Osteoblast (primary cell): ENCODE measurements around the gene PRKRA. TPM values are rescaled to one million over a fixed set of nuclear protein-coding genes. Genes with fewer than 3 reads are reported as not detected.

Experiments used
- DNase-seq: peaks from one replicate; pipeline ENCODE4 v3.0.0; 2011; ENCODE audit warnings: low spot score, mixed read lengths; ENCODE audit not compliant: insufficient read length; ENCODE audit errors: missing footprints
- H2AFZ ChIP-seq: 2 replicates; pipeline ENCODE4 v1.6.0; 2011; ENCODE audit warnings: mild to moderate bottlenecking, low read length
- H3K27ac ChIP-seq: 2 replicates; pipeline ENCODE4 v1.5.1; 2011; ENCODE audit warnings: mild to moderate bottlenecking, low read depth, low read length, moderate library complexity
- H3K27me3 ChIP-seq: 2 replicates; pipeline ENCODE4 v1.6.0; 2012; ENCODE audit warnings: mild to moderate bottlenecking, control low read depth, inconsistent platforms, low read length, moderate library complexity; ENCODE audit not compliant: insufficient read depth
- H3K36me3 ChIP-seq: 2 replicates; pipeline ENCODE4 v1.5.1; 2011; ENCODE audit warnings: mild to moderate bottlenecking, low read length, control low read depth, moderate library complexity; ENCODE audit not compliant: insufficient read depth
- H3K4me1 ChIP-seq: 2 replicates; pipeline ENCODE4 v1.5.1; 2011; ENCODE audit warnings: mild to moderate bottlenecking, low read length, control low read depth, moderate library complexity; ENCODE audit not compliant: insufficient read depth
- H3K4me2 ChIP-seq: 2 replicates; pipeline ENCODE4 v1.6.0; 2011; ENCODE audit warnings: mild to moderate bottlenecking, low read length; ENCODE audit not compliant: insufficient read depth
- H3K4me3 ChIP-seq: fragments of 200-600 bp; sonication (generic); 3 replicates; pipeline ENCODE4 v1.5.1; 2012; ENCODE audit warnings: mild to moderate bottlenecking, low read length, inconsistent platforms; ENCODE audit not compliant: insufficient read depth
- H3K79me2 ChIP-seq: 2 replicates; pipeline ENCODE4 v1.6.0; 2012; ENCODE audit warnings: mild to moderate bottlenecking, low read length, control low read depth, inconsistent platforms; ENCODE audit not compliant: insufficient read depth
- H3K9me3 ChIP-seq: 2 replicates; pipeline ENCODE4 v1.5.1; 2011; ENCODE audit warnings: low read depth, low read length, control low read depth
- H4K20me1 ChIP-seq: 2 replicates; pipeline ENCODE4 v1.6.0; 2012; ENCODE audit warnings: mild to moderate bottlenecking, low read length, control low read depth; ENCODE audit not compliant: insufficient read depth
- total RNA-seq: library from RNA; depleted of rRNA; stranded (reverse); fragments of >200 nt; gene quantifications from 2 replicates; pipeline ENCODE4 v1.2.3, GENCODE V29; 2012
- TF ChIP-seq, protein P1 (sequence below): IDR thresholded peaks from 2 replicates; pipeline ENCODE4 v1.5.1; 2011; ENCODE audit warnings: mild to moderate bottlenecking, low read depth, low read length, moderate library complexity; ENCODE audit errors: extremely low read depth

The PRKRA gene
- total RNA-seq, 1 donor, result 56.1 TPM

DNA sequence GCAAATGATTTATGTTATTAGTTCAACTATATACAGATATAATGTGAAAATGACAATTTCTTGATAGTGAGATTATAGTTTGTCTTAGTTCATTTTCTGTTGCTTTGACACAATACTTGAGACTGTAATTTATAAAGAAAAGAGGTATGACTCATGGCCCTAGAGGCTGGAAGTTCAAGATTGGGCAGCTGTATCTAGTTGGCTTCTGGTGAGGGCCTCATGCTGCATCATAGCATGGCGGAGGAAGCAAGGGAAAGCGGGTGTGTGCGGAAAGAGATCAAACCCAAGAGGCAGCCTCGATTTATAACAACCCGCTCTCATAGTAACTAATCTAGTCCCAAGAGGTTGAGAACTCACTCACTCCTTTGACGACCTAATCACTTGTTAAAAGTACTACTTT is 40.6 kb upstream of the PRKRA start:
- H3K79me2 ChIP-seq, result peaks cover 35% of the 10 kb centered on the region
- TF ChIP-seq, protein P1, sequence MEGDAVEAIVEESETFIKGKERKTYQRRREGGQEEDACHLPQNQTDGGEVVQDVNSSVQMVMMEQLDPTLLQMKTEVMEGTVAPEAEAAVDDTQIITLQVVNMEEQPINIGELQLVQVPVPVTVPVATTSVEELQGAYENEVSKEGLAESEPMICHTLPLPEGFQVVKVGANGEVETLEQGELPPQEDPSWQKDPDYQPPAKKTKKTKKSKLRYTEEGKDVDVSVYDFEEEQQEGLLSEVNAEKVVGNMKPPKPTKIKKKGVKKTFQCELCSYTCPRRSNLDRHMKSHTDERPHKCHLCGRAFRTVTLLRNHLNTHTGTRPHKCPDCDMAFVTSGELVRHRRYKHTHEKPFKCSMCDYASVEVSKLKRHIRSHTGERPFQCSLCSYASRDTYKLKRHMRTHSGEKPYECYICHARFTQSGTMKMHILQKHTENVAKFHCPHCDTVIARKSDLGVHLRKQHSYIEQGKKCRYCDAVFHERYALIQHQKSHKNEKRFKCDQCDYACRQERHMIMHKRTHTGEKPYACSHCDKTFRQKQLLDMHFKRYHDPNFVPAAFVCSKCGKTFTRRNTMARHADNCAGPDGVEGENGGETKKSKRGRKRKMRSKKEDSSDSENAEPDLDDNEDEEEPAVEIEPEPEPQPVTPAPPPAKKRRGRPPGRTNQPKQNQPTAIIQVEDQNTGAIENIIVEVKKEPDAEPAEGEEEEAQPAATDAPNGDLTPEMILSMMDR, result no peak
- H3K36me3 ChIP-seq, result peaks cover 63% of the 10 kb centered on the region
- no peak for DNase-seq
- no peak overlapping the region for H3K27ac ChIP-seq
- no peak overlapping the region for H3K4me2 ChIP-seq
- no peaks in the 10 kb centered on the region for H3K9me3 ChIP-seq
- H3K4me1 ChIP-seq, result no peaks in the 10 kb centered on the region
- H3K27me3 ChIP-seq, result no peaks in the 10 kb centered on the region
- H2AFZ ChIP-seq, result no peak overlapping the region
- H4K20me1 ChIP-seq, result peaks cover 4% of the 10 kb centered on the region
- no peak overlapping the region for H3K4me3 ChIP-seq

DNA sequence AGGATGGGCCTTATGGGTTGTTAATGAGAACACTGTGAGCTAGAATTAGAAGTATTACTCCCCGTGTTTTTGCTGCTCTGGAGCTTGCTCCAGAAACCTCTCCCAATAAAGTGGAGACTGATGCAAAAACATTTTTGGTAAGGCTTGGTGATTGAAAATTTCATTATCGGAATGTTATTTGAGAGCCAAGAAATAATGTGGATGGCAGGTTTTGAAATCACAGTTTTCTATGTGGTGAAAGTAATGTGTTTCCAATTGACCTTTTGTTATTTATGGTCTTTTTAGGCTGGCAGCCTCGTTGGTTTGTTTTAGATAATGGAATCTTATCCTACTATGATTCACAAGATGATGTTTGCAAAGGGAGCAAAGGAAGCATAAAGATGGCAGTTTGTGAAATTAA is 34.4 kb upstream of the PRKRA start:
- Histone ChIP-seq H3K36me3 (peaks cover 7% of the 10 kb centered on the region), H3K4me3 (no peak overlapping the region), H3K4me1 (peaks cover 33% of the 10 kb centered on the region), H3K27me3 (no peaks in the 10 kb centered on the region), H3K27ac (no peak overlapping the region), H3K79me2 (peaks cover 94% of the 10 kb centered on the region), H2AFZ (no peak overlapping the region), H3K4me2 (no peak overlapping the region), H3K9me3 (no peaks in the 10 kb centered on the region), H4K20me1 (peaks cover 55% of the 10 kb centered on the region)
- DNase-seq, result no peak
- TF ChIP-seq, protein P1, result no peak

DNA sequence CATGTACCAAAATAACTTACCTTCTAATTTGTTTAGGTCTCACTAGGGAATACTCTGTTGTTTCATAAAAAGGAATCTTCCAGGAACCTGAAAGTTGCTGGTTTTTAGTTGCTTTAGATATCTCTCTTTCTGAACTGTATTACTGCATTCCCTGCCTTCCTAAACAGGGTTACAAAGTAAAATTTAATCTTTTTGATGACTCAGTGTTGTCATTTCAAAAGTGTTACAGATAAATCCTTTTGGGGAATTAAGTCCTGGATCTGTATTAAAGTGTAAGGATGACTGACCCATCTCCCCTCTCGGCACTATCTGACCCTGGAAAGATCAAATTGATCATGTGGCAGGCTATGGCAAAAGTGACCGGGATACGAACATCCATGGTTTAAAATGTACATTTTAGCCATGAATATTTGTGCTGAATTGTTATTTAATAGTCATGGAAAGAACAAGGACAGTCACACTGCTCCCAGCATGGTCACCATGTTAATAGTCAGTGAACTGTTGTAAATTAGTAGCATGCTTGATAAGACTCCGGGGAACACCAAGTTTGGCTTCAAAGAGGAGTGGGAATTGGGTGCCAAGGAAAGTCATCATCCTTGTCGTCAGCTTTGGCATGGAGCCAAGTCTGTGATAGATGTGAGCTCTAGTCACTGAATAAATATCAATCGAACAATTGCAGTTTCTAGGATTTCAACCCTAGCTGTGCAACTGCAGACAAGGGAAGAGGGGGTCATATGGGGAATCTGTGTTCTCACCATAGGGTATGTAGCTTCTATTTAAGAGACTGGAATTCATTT is 33.5 kb upstream of the PRKRA start:
- Histone ChIP-seq H3K4me3 (no peak overlapping the region), H3K4me1 (peaks cover 38% of the 10 kb centered on the region), H3K27me3 (no peaks in the 10 kb centered on the region), H4K20me1 (peaks cover 51% of the 10 kb centered on the region), H2AFZ (no peak overlapping the region), H3K9me3 (no peaks in the 10 kb centered on the region), H3K36me3 (peaks cover 3% of the 10 kb centered on the region), H3K4me2 (peak overlapping the region; percentile 49), H3K27ac (peak overlapping the region; percentile 21), H3K79me2 (peaks cover 86% of the 10 kb centered on the region)
- TF ChIP-seq, protein P1, result no peak
- peak; percentile 22 for DNase-seq

DNA sequence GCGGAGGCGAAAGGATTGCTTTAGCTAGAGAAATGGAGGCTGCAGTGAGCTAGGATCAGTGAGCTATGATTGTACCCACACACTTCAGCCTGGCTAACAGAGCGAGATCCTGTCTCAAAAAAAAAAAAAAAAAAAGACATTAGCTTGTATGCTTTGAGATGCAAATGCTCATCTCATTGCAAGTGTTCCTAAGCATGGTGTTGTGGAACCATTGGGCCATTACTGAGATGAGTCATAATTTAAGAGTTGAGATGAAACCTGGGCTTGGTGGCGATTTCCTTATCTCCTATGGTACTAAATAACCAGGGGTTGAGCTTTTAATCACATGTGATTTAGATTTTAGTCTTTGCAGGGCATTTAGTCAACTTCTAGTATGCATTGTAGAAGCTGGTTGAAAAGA is 31.5 kb upstream of the PRKRA start:
- H4K20me1 ChIP-seq, result peaks cover 51% of the 10 kb centered on the region
- H3K27ac ChIP-seq, result no peak overlapping the region
- no peak overlapping the region for H2AFZ ChIP-seq
- peaks cover 3% of the 10 kb centered on the region for H3K36me3 ChIP-seq
- peaks cover 39% of the 10 kb centered on the region for H3K4me1 ChIP-seq
- H3K79me2 ChIP-seq, result peaks cover 73% of the 10 kb centered on the region
- H3K4me3 ChIP-seq, result no peak overlapping the region
- TF ChIP-seq, protein P1, result no peak
- peak; percentile 60 for DNase-seq
- no peaks in the 10 kb centered on the region for H3K27me3 ChIP-seq
- H3K9me3 ChIP-seq, result no peaks in the 10 kb centered on the region
- peak overlapping the region; percentile 8 for H3K4me2 ChIP-seq
